Endodermal cell (in vitro differentiated cells): ENCODE results near the gene SLC44A1. TPM values are rescaled to one million over a fixed set of nuclear protein-coding genes. Genes with fewer than 3 reads are reported as not detected.

ENCODE experiments used
- DNase-seq: peaks from one replicate; pipeline ENCODE4 v3.0.0-alpha.2; 2017
- H3K27ac ChIP-seq: 2 replicates; pipeline ENCODE4 v1.5.1; 2013; ENCODE audit warnings: mild to moderate bottlenecking, low read depth, low read length, moderate library complexity
- H3K27me3 ChIP-seq: 2 replicates; pipeline ENCODE4 v1.6.1; 2013; ENCODE audit warnings: mild to moderate bottlenecking, low read length, moderate library complexity; ENCODE audit not compliant: insufficient read depth, control insufficient read depth, poor library complexity, severe bottlenecking
- H3K36me3 ChIP-seq: 2 replicates; pipeline ENCODE4 v1.7.0; 2013; ENCODE audit warnings: mild to moderate bottlenecking, low read length, moderate library complexity; ENCODE audit not compliant: control insufficient read depth, insufficient read depth
- H3K4me1 ChIP-seq: one replicate; pipeline ENCODE4 v1.7.0; 2013; ENCODE audit warnings: low read length; ENCODE audit not compliant: control insufficient read depth, insufficient read depth
- H3K4me3 ChIP-seq: 2 replicates; pipeline ENCODE4 v1.5.1; 2013; ENCODE audit warnings: mild to moderate bottlenecking, low read length, moderate library complexity
- H3K9ac ChIP-seq: 2 replicates; pipeline ENCODE4 v1.6.1; 2013; ENCODE audit warnings: mild to moderate bottlenecking, low read length, moderate library complexity; ENCODE audit not compliant: poor library complexity, severe bottlenecking; ENCODE audit errors: extremely low read depth
- H3K9me3 ChIP-seq: 2 replicates; pipeline ENCODE4 v1.6.1; 2013; ENCODE audit warnings: mild to moderate bottlenecking, low read length, moderate library complexity; ENCODE audit not compliant: control insufficient read depth
- H3K27ac Mint-ChIP-seq: 2 replicates; pipeline ENCODE4 v1.8.0; 2020; ENCODE audit warnings: mixed read lengths
- H3K27me3 Mint-ChIP-seq: 2 replicates; pipeline ENCODE4 v1.8.0; 2021; ENCODE audit warnings: mild to moderate bottlenecking, mixed read lengths; ENCODE audit not compliant: insufficient read depth
- H3K36me3 Mint-ChIP-seq: 2 replicates; pipeline ENCODE4 v1.8.0; 2020; ENCODE audit warnings: low read depth, mixed read lengths
- H3K4me1 Mint-ChIP-seq: 2 replicates; pipeline ENCODE4 v1.8.0; 2020; ENCODE audit warnings: mixed read lengths
- H3K4me3 Mint-ChIP-seq: 2 replicates; pipeline ENCODE4 v1.8.0; 2020; ENCODE audit warnings: mild to moderate bottlenecking, moderate library complexity, mixed read lengths
- H3K9me3 Mint-ChIP-seq: 2 replicates; pipeline ENCODE4 v1.8.0; 2020; ENCODE audit warnings: mild to moderate bottlenecking, mixed read lengths
- WGBS, 2 experiments: methylation state at CpG; one replicate each; pipeline versions ENCODE4 v1.1.5 to v1.1.7; 2013; ENCODE audit warnings: missing lambda C conversion rate in 2 of 2, mixed read lengths in 1 of 2; ENCODE audit not compliant: insufficient coverage in 1 of 2, insufficient read length in 1 of 2; 5-methylcytosine and 5-hydroxymethylcytosine counted together
- total RNA-seq, 2 donors: library from RNA; stranded (reverse); fragmentation: NEBNext Ultra II Directional in 1 of 2; extraction: Animal tissue kit (Norgen Biotek cat#: 25700) in 1 of 2; gene quantifications; 2 replicates in 1 of 2; 3 replicates in 1 of 2; pipeline ENCODE4 v1.2.1, GENCODE V29; 2021
- TF ChIP-seq, protein P1 (sequence below): fragments of 200-600 bp; sonication (generic); conservative IDR thresholded peaks from 2 replicates; pipeline ENCODE4 v1.5.0; 2021; ENCODE audit warnings: antibody characterized with exemption, mild to moderate bottlenecking

The SLC44A1 gene
- total RNA-seq, 2 donors from 2014 or later: 69.7 to 73.4 TPM

DNA sequence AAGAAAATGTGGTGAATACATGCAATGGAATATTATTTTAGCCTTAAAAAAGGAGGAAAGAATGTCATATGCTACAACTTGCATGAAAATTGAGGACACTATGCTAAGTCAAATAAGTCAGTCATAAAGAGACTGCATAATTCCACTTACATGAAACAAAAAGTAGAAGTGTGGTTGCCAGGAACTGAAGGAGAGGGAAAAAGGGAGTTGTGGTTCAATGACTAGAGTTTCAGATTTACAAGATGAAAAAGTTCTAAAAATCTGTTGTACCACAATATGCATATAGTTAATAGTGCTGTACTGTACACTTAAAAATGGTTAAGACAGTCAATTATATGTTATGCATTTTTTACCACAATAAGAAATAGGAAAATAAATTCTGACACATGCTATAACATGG lies 95.4 kb downstream of the SLC44A1 start:
- no peak overlapping the region for H3K27ac Mint-ChIP-seq
- no peaks in the 10 kb centered on the region for H3K9me3 Mint-ChIP-seq
- peaks cover 21% of the 10 kb centered on the region for H3K36me3 Mint-ChIP-seq
- DNase-seq: no peak
- TF ChIP-seq, protein P1, sequence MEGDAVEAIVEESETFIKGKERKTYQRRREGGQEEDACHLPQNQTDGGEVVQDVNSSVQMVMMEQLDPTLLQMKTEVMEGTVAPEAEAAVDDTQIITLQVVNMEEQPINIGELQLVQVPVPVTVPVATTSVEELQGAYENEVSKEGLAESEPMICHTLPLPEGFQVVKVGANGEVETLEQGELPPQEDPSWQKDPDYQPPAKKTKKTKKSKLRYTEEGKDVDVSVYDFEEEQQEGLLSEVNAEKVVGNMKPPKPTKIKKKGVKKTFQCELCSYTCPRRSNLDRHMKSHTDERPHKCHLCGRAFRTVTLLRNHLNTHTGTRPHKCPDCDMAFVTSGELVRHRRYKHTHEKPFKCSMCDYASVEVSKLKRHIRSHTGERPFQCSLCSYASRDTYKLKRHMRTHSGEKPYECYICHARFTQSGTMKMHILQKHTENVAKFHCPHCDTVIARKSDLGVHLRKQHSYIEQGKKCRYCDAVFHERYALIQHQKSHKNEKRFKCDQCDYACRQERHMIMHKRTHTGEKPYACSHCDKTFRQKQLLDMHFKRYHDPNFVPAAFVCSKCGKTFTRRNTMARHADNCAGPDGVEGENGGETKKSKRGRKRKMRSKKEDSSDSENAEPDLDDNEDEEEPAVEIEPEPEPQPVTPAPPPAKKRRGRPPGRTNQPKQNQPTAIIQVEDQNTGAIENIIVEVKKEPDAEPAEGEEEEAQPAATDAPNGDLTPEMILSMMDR: no peak
- Histone ChIP-seq H3K4me3 (no peak overlapping the region), H3K4me1 (no peaks in the 10 kb centered on the region), H3K9ac (no peak overlapping the region), H3K27ac (no peak overlapping the region), H3K9me3 (no peaks in the 10 kb centered on the region), H3K36me3 (peaks cover 27% of the 10 kb centered on the region), H3K27me3 (no peaks in the 10 kb centered on the region)
- no peaks in the 10 kb centered on the region for H3K27me3 Mint-ChIP-seq
- no peaks in the 10 kb centered on the region for H3K4me1 Mint-ChIP-seq
- H3K4me3 Mint-ChIP-seq: no peak overlapping the region

DNA sequence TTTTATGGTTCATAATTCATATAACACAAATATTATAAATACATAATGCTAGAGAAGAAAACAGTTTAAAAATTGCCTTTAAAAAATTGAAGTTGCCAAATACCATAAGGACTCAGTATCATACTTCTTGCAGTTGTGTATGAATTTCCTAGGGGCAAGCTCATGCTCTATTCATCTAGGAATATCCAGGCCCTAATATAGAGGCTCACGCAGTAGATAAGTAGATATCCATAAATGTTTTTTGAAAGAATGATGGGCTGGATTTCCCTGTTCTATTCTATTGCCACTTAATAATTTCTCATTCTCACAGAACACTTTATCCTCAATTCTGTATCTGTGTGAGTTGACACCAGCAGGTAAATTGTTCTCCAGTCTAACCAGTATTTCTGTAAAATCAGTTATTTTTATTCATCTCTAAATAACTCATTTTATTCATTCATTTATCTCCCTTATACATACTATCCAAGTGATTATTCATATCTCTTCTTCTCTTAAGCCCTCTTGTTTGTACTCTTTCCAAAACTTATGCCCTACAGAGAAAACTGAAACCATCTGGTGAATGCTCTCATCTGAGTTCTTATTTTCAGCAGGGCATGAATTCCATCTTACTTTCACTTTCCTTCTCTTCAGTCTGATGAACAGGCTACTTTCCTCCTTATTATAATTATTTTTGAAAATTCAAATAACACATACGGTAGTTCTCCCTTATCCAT lies 97.1 kb downstream of the SLC44A1 start:
- WGBS, 2 experiments: 88% methylated on average over 1 of the region's 2 CpGs; no CpG with 5 or more reads in 1 of the 2 experiments
- no peak overlapping the region for H3K4me3 ChIP-seq
- Mint-ChIP-seq H3K36me3 (peaks cover 19% of the 10 kb centered on the region), H3K27ac (no peak overlapping the region), H3K4me1 (peaks cover 3% of the 10 kb centered on the region), H3K9me3 (no peaks in the 10 kb centered on the region), H3K4me3 (no peak overlapping the region), H3K27me3 (no peaks in the 10 kb centered on the region)
- H3K27ac ChIP-seq: no peak overlapping the region
- H3K9ac ChIP-seq: no peak overlapping the region
- peaks cover 15% of the 10 kb centered on the region for H3K36me3 ChIP-seq
- no peaks in the 10 kb centered on the region for H3K9me3 ChIP-seq
- no peak for DNase-seq
- no peaks in the 10 kb centered on the region for H3K27me3 ChIP-seq
- TF ChIP-seq, protein P1: no peak
- H3K4me1 ChIP-seq: no peaks in the 10 kb centered on the region

DNA sequence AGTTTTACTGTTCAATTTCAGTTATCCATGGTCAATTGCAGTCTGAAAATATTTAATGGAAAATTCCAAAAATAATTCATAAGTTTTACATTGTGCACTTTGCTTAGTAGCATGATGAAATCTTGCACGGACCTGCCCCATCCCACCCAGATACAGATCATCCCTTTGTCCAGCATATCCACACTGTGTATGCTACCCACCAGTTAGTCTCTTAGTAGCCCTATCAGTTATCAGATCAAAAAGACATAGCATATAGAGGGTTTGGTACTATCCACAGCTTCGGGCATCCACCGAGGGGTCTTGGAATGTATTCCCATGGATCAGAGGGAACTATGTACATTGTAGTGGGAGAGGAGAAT lies 97.7 kb downstream of the SLC44A1 start:
- Mint-ChIP-seq H3K27me3 (no peaks in the 10 kb centered on the region), H3K27ac (no peak overlapping the region), H3K4me1 (peaks cover 3% of the 10 kb centered on the region), H3K4me3 (no peak overlapping the region), H3K9me3 (no peaks in the 10 kb centered on the region), H3K36me3 (peaks cover 13% of the 10 kb centered on the region)
- Histone ChIP-seq H3K9ac (no peak overlapping the region), H3K27me3 (no peaks in the 10 kb centered on the region), H3K9me3 (no peaks in the 10 kb centered on the region), H3K27ac (no peak overlapping the region), H3K4me3 (no peak overlapping the region), H3K36me3 (peaks cover 10% of the 10 kb centered on the region), H3K4me1 (no peaks in the 10 kb centered on the region)
- TF ChIP-seq, protein P1: no peak
- no peak for DNase-seq
- 95 to 100% methylated on average over 2 to 3 of the region's 3 CpGs for WGBS, 2 experiments
